Measurements from ENCODE around the gene AUTS2. TPM values are rescaled to one million over a fixed set of nuclear protein-coding genes. Genes with fewer than 3 reads are reported as not detected.

The AUTS2 gene
- total and polyA plus RNA-seq, 2 of the 8 experiments (the other 6 are each of a cell fraction or from before 2014, with no cell fraction given), result 25.9 to 101 TPM

- POLR2A ChIA-PET (ENCODE audit: partially characterized antibody), result no interaction called here
- H2BK20ac ChIP-seq (ENCODE audit: low read length), result no peak overlapping the region
- no peak overlapping the region for H2BK120ac ChIP-seq (replicated peaks; ENCODE audit: low read depth, low read length)
- H3K4me1 ChIP-seq (replicated peaks in 1 of 4; ENCODE audit: control insufficient read depth in 3 of 4, insufficient read depth in 4 of 4, low read length in 3 of 4), result peaks cover 0 to 7% (median 2%) of the 10 kb centered on the region in 4 experiments; a peak in 4 of 7 replicates
- H3K14ac ChIP-seq (ENCODE audit: insufficient read length), result no peak overlapping the region
- H3K23ac ChIP-seq (ENCODE audit: insufficient read length), result no peak overlapping the region
- H3K4me3 ChIP-seq (ENCODE audit: extremely low read depth in 1 of 4, insufficient read depth in 2 of 4, low read depth in 3 of 4, low read length in 4 of 4), result no peak overlapping the region
- H4K5ac ChIP-seq (ENCODE audit: insufficient read length, low read depth, low read length), result no peak overlapping the region
- H3K27me3 ChIP-seq (replicated peaks in 1 of 4; ENCODE audit: control insufficient read depth in 3 of 4, extremely low read depth in 1 of 4, insufficient read depth in 3 of 4, low read length in 3 of 4), result no peaks in the 10 kb centered on the region; a peak in 1 of 7 replicates
- H2BK12ac ChIP-seq (ENCODE audit: low read depth, low read length), result no peak overlapping the region
- no peak overlapping the region for H2AFZ ChIP-seq (ENCODE audit: low read length)
- no peaks in the 10 kb centered on the region for H3K9me3 ChIP-seq (ENCODE audit: insufficient read depth in 2 of 2, low read depth in 1 of 2, low read length in 1 of 2)
- DNase-seq (ENCODE audit: low read depth in 1 of 2, low spot score in 2 of 2), result no peak
- no peak overlapping the region for H3K27ac ChIP-seq (ENCODE audit: low read depth, low read length)
- H3K23me2 ChIP-seq (ENCODE audit: low read depth, low read length), result no peaks in the 10 kb centered on the region
- H3K18ac ChIP-seq (ENCODE audit: extremely low read depth, low read length), result no peak overlapping the region
- no peak for FAIRE-seq
- H3K4me2 ChIP-seq (ENCODE audit: insufficient read depth in 1 of 2, low read depth in 2 of 2, low read length in 2 of 2), result no peak overlapping the region
- no peaks in the 10 kb centered on the region for H3K79me2 ChIP-seq (ENCODE audit: control insufficient read depth in 1 of 2, insufficient read depth in 2 of 2, low read length in 2 of 2)
- H3K79me1 ChIP-seq (ENCODE audit: low read depth, low read length), result no peaks in the 10 kb centered on the region
- H2AK5ac ChIP-seq (ENCODE audit: low read depth, low read length), result no peak overlapping the region
- no peak overlapping the region for H4K91ac ChIP-seq (replicated peaks; ENCODE audit: insufficient read length, low read length)
- H4K20me1 ChIP-seq (replicated peaks in 1 of 2; ENCODE audit: control insufficient read depth in 1 of 2, insufficient read depth in 2 of 2, low read length in 2 of 2), result no peaks in the 10 kb centered on the region
- no peak overlapping the region for H3K56ac ChIP-seq (replicated peaks; ENCODE audit: insufficient read length, low read depth, low read length)
- H3K9ac ChIP-seq (replicated peaks in 1 of 4; ENCODE audit: extremely low read depth in 1 of 4, low read depth in 3 of 4, low read length in 3 of 4), result no peak overlapping the region
- CTCF ChIA-PET (ENCODE audit: partially characterized antibody), result interaction anchor here (0.8 to 2.0 kb wide), 2 partner anchors 10 to 26 kb away, joined by 3 to 7 read pairs; no protein-coding TSS in a partner anchor
- no peaks in the 10 kb centered on the region for H3K36me3 ChIP-seq (ENCODE audit: control insufficient read depth in 2 of 4, insufficient read depth in 4 of 4, low read length in 3 of 4)
- no peak overlapping the region for H2BK15ac ChIP-seq (ENCODE audit: low read length)
- no peak overlapping the region for H4K8ac ChIP-seq (ENCODE audit: extremely low read depth, insufficient read depth, low read length)
- H3K4ac ChIP-seq (replicated peaks; ENCODE audit: insufficient read length, low read depth, low read length), result no peak overlapping the region
- no peak overlapping the region for H2BK5ac ChIP-seq (ENCODE audit: low read depth, low read length)
- no peak for TF ChIP-seq KDM1A (IDR thresholded peaks at IDR 0.05; ENCODE audit: borderline replicate concordance, low read length)
Observed at GRCh38 chr7:70052691-70053090, 454.4 kb downstream of the AUTS2 start.
